ENCODE results near the gene SYK. TPM values are rescaled to one million over a fixed set of nuclear protein-coding genes. Genes with fewer than 3 reads are reported as not detected.

The SYK gene
- total and polyA plus RNA-seq, 2 of the 13 experiments (the other 11 are each of a cell fraction or from before 2014, with no cell fraction given): not detected

GRCh38 chr9:90903766-90904424 lies 102.3 kb downstream of the SYK start:
- no TSS peak for BruUV-seq (replicated peaks)
- Histone ChIP-seq H3K27me3 (ENCODE audit: control insufficient read depth in 1 of 2, insufficient read depth in 2 of 2, low read length in 2 of 2) (peaks cover 0 to 48% of the 10 kb centered on the region in 2 experiments; a peak in 3 of 5 replicates), H2AFZ (ENCODE audit: low read length) (no peak overlapping the region), H3K4me2 (ENCODE audit: low read depth, low read length) (no peak overlapping the region), H4K20me1 (ENCODE audit: insufficient read depth, low read length) (no peaks in the 10 kb centered on the region), H3K27ac (ENCODE audit: extremely low read length, insufficient read depth, low read length) (no peak overlapping the region), H3K9ac (ENCODE audit: insufficient read depth, low read depth, low read length) (no peak overlapping the region), H3K36me3 (replicated peaks in 1 of 2; ENCODE audit: control insufficient read depth in 1 of 2, insufficient read depth in 2 of 2, low read length in 2 of 2) (no peaks in the 10 kb centered on the region), H3K4me3 (replicated peaks in 1 of 3; ENCODE audit: insufficient read depth in 1 of 3, low read depth in 2 of 3, low read length in 3 of 3) (no peak overlapping the region), H3K4me1 (ENCODE audit: insufficient read depth, low read length) (no peaks in the 10 kb centered on the region), H3K79me2 (ENCODE audit: insufficient read depth, low read length) (no peaks in the 10 kb centered on the region), H3K9me3 (ENCODE audit: low read length) (no peaks in the 10 kb centered on the region)
- no peak for ATAC-seq
- FAIRE-seq: no peak
- 1% methylated on average over 11 of the region's 11 CpGs for WGBS (ENCODE audit: low lambda C conversion rate)
- in situ Hi-C loops (cut with HindIII; ENCODE audit: extremely low pct_ligation_motif_present, low pct_unique_long_range_greater_than_20kb): no loop called here
- ChIA-PET POLR2A (no interaction called here), CTCF (ENCODE audit: low intra/inter-chr PET ratio, low total read pairs) (no interaction called here)
- DNase-seq (ENCODE audit: low spot score): no peak
- intact Hi-C loops (cut with micrococcal nuclease; ENCODE audit: unreplicated experiment): no loop called here
- no peak for TF ChIP-seq POLR2A (IDR thresholded peaks at IDR 0.05; ENCODE audit: insufficient read depth in 1 of 2, low read depth in 2 of 2, low read length in 2 of 2)
- no peak for TF ChIP-seq ZFP41 (CRISPR knock-in tag; IDR thresholded peaks at IDR 0.05; ENCODE audit: borderline replicate concordance)
- TF ChIP-seq REXO4 (CRISPR knock-in tag; IDR thresholded peaks at IDR 0.05; ENCODE audit: borderline replicate concordance): no peak
- TF ChIP-seq ZNF484 (CRISPR knock-in tag; IDR thresholded peaks at IDR 0.05; ENCODE audit: borderline replicate concordance, low read depth): no peak
- no peak for TF ChIP-seq ZNF282 (IDR thresholded peaks at IDR 0.05; ENCODE audit: partially characterized antibody)

DNA sequence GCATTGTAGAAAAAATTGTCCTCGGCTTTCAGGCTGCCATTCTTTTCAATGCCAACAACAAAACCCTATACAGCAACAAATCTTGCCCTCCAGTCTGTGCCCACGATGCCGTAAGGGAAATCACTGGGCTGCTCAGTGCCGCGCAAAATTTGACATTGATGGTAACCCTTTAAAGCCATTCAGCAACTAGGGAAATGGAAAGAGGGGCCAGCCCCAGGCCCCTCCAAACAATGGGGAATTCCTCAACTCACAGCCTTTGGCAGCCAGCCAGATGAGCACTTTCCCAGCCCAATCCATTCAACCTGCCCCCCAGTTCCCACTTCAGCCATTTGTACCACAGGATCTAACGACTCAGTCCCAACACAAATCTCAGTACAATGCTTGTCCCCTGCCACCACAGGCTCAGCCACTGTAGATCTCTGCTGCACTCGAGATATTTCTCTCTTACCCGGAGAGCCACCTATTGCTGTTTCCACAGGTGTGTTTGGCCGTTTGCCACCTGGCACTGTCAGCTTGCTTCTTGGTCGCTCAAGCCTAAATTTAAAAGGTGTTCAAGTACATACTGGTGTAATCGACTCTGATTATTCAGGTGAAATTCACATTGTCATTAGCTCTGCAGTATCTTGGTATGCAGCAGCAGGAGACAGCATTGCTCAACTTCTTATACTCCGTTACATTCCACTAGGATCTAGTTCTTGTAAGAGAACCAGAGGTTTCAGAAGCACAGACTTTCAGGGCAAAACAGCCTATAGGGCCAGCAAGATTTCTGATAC lies 103.3 kb downstream of the SYK start:
- Histone ChIP-seq H2AFZ (ENCODE audit: low read length) (no peak overlapping the region), H3K27me3 (ENCODE audit: control insufficient read depth in 1 of 2, insufficient read depth in 2 of 2, low read length in 2 of 2) (peaks cover 0 to 48% of the 10 kb centered on the region in 2 experiments; a peak in 4 of 5 replicates), H3K4me3 (replicated peaks in 1 of 3; ENCODE audit: insufficient read depth in 1 of 3, low read depth in 2 of 3, low read length in 3 of 3) (no peak overlapping the region), H3K9ac (ENCODE audit: insufficient read depth, low read depth, low read length) (no peak overlapping the region), H3K36me3 (replicated peaks in 1 of 2; ENCODE audit: control insufficient read depth in 1 of 2, insufficient read depth in 2 of 2, low read length in 2 of 2) (no peaks in the 10 kb centered on the region), H3K27ac (ENCODE audit: extremely low read length, insufficient read depth, low read length) (no peak overlapping the region), H3K4me1 (ENCODE audit: insufficient read depth, low read length) (no peaks in the 10 kb centered on the region), H3K9me3 (ENCODE audit: low read length) (no peaks in the 10 kb centered on the region), H4K20me1 (ENCODE audit: insufficient read depth, low read length) (no peaks in the 10 kb centered on the region), H3K79me2 (ENCODE audit: insufficient read depth, low read length) (no peaks in the 10 kb centered on the region), H3K4me2 (ENCODE audit: low read depth, low read length) (no peak overlapping the region)
- no peak for ATAC-seq
- FAIRE-seq: no peak
- in situ Hi-C loops (cut with HindIII; ENCODE audit: extremely low pct_ligation_motif_present, low pct_unique_long_range_greater_than_20kb): no loop called here
- WGBS (ENCODE audit: low lambda C conversion rate): 37% methylated on average over 12 of the region's 12 CpGs
- DNase-seq (ENCODE audit: low spot score): no peak
- no TSS peak for BruUV-seq (replicated peaks)
- intact Hi-C loops (cut with micrococcal nuclease; ENCODE audit: unreplicated experiment): no loop called here
- POLR2A ChIA-PET: no interaction called here
- CTCF ChIA-PET (ENCODE audit: low intra/inter-chr PET ratio, low total read pairs): no interaction called here
- TF ChIP-seq ATF6 (CRISPR knock-in tag; conservative IDR thresholded peaks at IDR 0.05) (no peak), SMARCC2 (IDR thresholded peaks at IDR 0.05) (no peak), ZNF362 (CRISPR knock-in tag; IDR thresholded peaks at IDR 0.05; ENCODE audit: borderline replicate concordance) (no peak), BATF2 (CRISPR knock-in tag; IDR thresholded peaks at IDR 0.05) (no peak), ZNF432 (CRISPR knock-in tag; IDR thresholded peaks at IDR 0.05; ENCODE audit: borderline replicate concordance) (no peak), RBFOX2 (IDR thresholded peaks at IDR 0.05; ENCODE audit: low read depth, low read length) (no peak), FOXM1 (CRISPR knock-in tag; IDR thresholded peaks at IDR 0.05) (no peak), ZNF501 (CRISPR knock-in tag; IDR thresholded peaks at IDR 0.05) (no peak), ZNF496 (CRISPR knock-in tag; IDR thresholded peaks at IDR 0.05; ENCODE audit: insufficient replicate concordance) (no peak)
